Measurements from ENCODE around the gene VAMP4. TPM values are rescaled to one million over a fixed set of nuclear protein-coding genes. Genes with fewer than 3 reads are reported as not detected.
A peak's percentile ranks its signal among the peaks of the same experiment; 100 is the strongest.
"Not testable (repeated sequence)": the region's sequence is repeated elsewhere in the genome, so short reads cannot be mapped to it uniquely, and the experiment has no call there.

The VAMP4 gene
- total RNA-seq, 1 donor = 7.6 TPM

GRCh38 chr1:171661076-171661650, 80.7 kb downstream of the VAMP4 start:
- no peak for DNase-seq (ENCODE audit: insufficient read length, low spot score, missing footprints)
- no peaks in the 10 kb centered on the region for H3K36me3 ChIP-seq (ENCODE audit: insufficient read depth, low read length)
- no peaks in the 10 kb centered on the region for H3K79me2 ChIP-seq (ENCODE audit: insufficient read depth, low read length)
- TF ChIP-seq CTCF (IDR thresholded peaks at IDR 0.05; ENCODE audit: extremely low read depth, low read depth, low read length) = no peak
- no peak overlapping the region for H3K4me3 ChIP-seq (ENCODE audit: insufficient read depth, low read length)
- H4K20me1 ChIP-seq (ENCODE audit: insufficient read depth, low read length) = no peaks in the 10 kb centered on the region
- H2AFZ ChIP-seq (ENCODE audit: low read length) = peak overlapping the region; percentile 6
- H3K27me3 ChIP-seq (ENCODE audit: insufficient read depth, low read length) = no peaks in the 10 kb centered on the region
- H3K9me3 ChIP-seq (ENCODE audit: low read depth, low read length) = no peaks in the 10 kb centered on the region
- H3K4me2 ChIP-seq (ENCODE audit: insufficient read depth, low read length) = no peak overlapping the region
- H3K27ac ChIP-seq (ENCODE audit: low read depth, low read length) = no peak overlapping the region
- H3K4me1 ChIP-seq (ENCODE audit: insufficient read depth, low read length) = no peaks in the 10 kb centered on the region

- H3K36me3 ChIP-seq (ENCODE audit: insufficient read depth, low read length); H3K4me2 ChIP-seq (ENCODE audit: insufficient read depth, low read length); H3K27me3 ChIP-seq (ENCODE audit: insufficient read depth, low read length); H3K4me3 ChIP-seq (ENCODE audit: insufficient read depth, low read length); H3K9me3 ChIP-seq (ENCODE audit: low read depth, low read length); H3K27ac ChIP-seq (ENCODE audit: low read depth, low read length); H3K79me2 ChIP-seq (ENCODE audit: insufficient read depth, low read length); H4K20me1 ChIP-seq (ENCODE audit: insufficient read depth, low read length); DNase-seq (ENCODE audit: insufficient read length, low spot score, missing footprints): not testable (repeated sequence)
- peaks cover 14% of the 10 kb centered on the region for H3K4me1 ChIP-seq (ENCODE audit: insufficient read depth, low read length)
- H2AFZ ChIP-seq (ENCODE audit: low read length) = peak overlapping the region; percentile 92
Observed at GRCh38 chr1:171656206-171656605, 85.7 kb downstream of the VAMP4 start.

- Histone ChIP-seq H3K9me3 (ENCODE audit: low read depth, low read length) (no peaks in the 10 kb centered on the region), H3K27ac (ENCODE audit: low read depth, low read length) (no peak overlapping the region), H3K4me2 (ENCODE audit: insufficient read depth, low read length) (peak overlapping the region; percentile 67), H2AFZ (ENCODE audit: low read length) (peak overlapping the region; percentile 92), H4K20me1 (ENCODE audit: insufficient read depth, low read length) (no peaks in the 10 kb centered on the region), H3K27me3 (ENCODE audit: insufficient read depth, low read length) (no peaks in the 10 kb centered on the region), H3K4me3 (ENCODE audit: insufficient read depth, low read length) (no peak overlapping the region), H3K4me1 (ENCODE audit: insufficient read depth, low read length) (peaks cover 14% of the 10 kb centered on the region), H3K79me2 (ENCODE audit: insufficient read depth, low read length) (no peaks in the 10 kb centered on the region), H3K36me3 (ENCODE audit: insufficient read depth, low read length) (no peaks in the 10 kb centered on the region)
- no peak for TF ChIP-seq CTCF (IDR thresholded peaks at IDR 0.05; ENCODE audit: extremely low read depth, low read depth, low read length)
- DNase-seq (ENCODE audit: insufficient read length, low spot score, missing footprints) = no peak
Observed at GRCh38 chr1:171655746-171656116, 86.1 kb downstream of the VAMP4 start.

- Histone ChIP-seq H3K4me1 (ENCODE audit: insufficient read depth, low read length) (peaks cover 14% of the 10 kb centered on the region), H4K20me1 (ENCODE audit: insufficient read depth, low read length) (no peaks in the 10 kb centered on the region), H3K36me3 (ENCODE audit: insufficient read depth, low read length) (no peaks in the 10 kb centered on the region), H2AFZ (ENCODE audit: low read length) (peak overlapping the region; percentile 92), H3K27ac (ENCODE audit: low read depth, low read length) (peak overlapping the region; percentile 26), H3K4me3 (ENCODE audit: insufficient read depth, low read length) (peak overlapping the region; percentile 42), H3K4me2 (ENCODE audit: insufficient read depth, low read length) (peak overlapping the region; percentile 67), H3K27me3 (ENCODE audit: insufficient read depth, low read length) (no peaks in the 10 kb centered on the region), H3K79me2 (ENCODE audit: insufficient read depth, low read length) (no peaks in the 10 kb centered on the region), H3K9me3 (ENCODE audit: low read depth, low read length) (no peaks in the 10 kb centered on the region)
- TF ChIP-seq CTCF (IDR thresholded peaks at IDR 0.05; ENCODE audit: extremely low read depth, low read depth, low read length) = peak; percentile 85
- DNase-seq (ENCODE audit: insufficient read length, low spot score, missing footprints) = peak; percentile 64
Observed at GRCh38 chr1:171654942-171655745, 86.7 kb downstream of the VAMP4 start.

All from osteoblast (primary cell).